Peyer's patch (tissue), 4 donors: ENCODE measurements around the gene PNKP.

ENCODE experiments used
- POLR2A ChIP-seq, 2 donors: fragments of 450-650 bp; IDR thresholded peaks; one replicate each; pipeline ENCODE4 v1.5.1; 2017; ENCODE audit warnings: antibody characterized with exemption in 2 of 2, mild to moderate bottlenecking in 2 of 2, moderate library complexity in 2 of 2
- TF ChIP-seq, protein P1 (sequence below), 6 experiments: fragments of 450-650 bp in 4 of 6; fragments of 200-600 bp in 2 of 6; sonication (generic) in 1 of 6; IDR thresholded peaks; one replicate each; pipeline ENCODE4 v1.5.1; 2017 to 2019; ENCODE audit warnings: antibody characterized with exemption in 6 of 6, mild to moderate bottlenecking in 3 of 6, moderate library complexity in 1 of 6

DNA sequence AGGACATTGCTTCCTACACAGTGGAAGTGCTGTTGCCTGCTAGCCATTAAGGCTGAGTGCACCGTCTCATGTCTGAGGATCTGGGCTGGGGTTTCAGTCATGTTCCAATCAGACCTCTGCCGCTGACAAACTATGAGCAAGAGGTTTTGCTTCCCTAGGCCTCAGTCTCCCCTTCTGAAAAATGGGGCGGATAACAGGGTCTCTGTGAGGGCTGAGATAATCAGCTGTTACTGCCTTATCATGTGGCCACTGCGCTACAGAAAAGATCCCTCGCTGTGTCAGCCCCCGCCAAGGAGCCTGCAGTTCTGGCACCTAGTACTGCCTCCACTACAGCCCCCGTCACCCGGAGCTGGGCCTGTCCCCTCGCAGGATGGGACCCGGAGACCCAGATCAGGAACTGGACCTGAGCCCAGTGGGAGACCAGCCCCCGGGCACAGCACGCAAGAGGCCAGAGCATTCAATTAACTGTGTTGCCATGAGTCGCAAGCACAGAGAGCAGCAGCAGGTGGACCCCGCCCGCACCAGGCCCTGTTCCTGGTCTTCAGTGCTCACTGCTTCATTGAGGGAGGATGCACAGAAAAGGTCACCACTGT, 3.0 kb upstream of the PNKP start:
- TF ChIP-seq POLR2A (IDR thresholded peaks at IDR 0.05), result no peak
- TF ChIP-seq, protein P1, sequence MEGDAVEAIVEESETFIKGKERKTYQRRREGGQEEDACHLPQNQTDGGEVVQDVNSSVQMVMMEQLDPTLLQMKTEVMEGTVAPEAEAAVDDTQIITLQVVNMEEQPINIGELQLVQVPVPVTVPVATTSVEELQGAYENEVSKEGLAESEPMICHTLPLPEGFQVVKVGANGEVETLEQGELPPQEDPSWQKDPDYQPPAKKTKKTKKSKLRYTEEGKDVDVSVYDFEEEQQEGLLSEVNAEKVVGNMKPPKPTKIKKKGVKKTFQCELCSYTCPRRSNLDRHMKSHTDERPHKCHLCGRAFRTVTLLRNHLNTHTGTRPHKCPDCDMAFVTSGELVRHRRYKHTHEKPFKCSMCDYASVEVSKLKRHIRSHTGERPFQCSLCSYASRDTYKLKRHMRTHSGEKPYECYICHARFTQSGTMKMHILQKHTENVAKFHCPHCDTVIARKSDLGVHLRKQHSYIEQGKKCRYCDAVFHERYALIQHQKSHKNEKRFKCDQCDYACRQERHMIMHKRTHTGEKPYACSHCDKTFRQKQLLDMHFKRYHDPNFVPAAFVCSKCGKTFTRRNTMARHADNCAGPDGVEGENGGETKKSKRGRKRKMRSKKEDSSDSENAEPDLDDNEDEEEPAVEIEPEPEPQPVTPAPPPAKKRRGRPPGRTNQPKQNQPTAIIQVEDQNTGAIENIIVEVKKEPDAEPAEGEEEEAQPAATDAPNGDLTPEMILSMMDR (IDR thresholded peaks at IDR 0.05), result no peak
